22Rv1 (cell line): ENCODE data around the gene DOK3.

Experiments used
- ZFX ChIP-seq: fragments of 450-650 bp; IDR thresholded peaks from 2 replicates; pipeline ENCODE4 v1.6.1; 2017; ENCODE audit warnings: antibody characterized with exemption, borderline replicate concordance
- TF ChIP-seq, protein P1 (sequence below): fragments of 450-650 bp; IDR thresholded peaks from 2 replicates; pipeline ENCODE4 v1.5.1; 2017; ENCODE audit warnings: mild to moderate bottlenecking

DNA sequence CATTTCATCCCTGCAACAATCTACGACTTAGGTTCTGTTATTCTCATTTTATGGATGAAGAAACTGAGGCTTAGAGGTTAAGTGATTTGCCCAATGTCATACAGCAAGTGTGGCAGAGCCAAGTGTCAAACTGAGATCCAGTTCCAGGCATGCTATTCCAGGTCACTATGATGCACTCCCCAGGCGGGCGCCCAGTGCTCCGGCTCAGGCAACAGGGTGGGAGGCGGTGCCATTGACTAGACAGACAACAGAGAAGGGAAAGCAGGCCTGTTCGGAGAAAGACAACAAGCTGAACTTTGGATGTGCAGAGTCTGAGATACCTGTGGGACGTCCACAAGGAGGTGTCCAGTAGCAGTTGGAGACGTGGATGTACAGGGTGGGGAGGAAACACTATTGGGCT lies 18.0 kb upstream of the DOK3 start:
- TF ChIP-seq, protein P1, sequence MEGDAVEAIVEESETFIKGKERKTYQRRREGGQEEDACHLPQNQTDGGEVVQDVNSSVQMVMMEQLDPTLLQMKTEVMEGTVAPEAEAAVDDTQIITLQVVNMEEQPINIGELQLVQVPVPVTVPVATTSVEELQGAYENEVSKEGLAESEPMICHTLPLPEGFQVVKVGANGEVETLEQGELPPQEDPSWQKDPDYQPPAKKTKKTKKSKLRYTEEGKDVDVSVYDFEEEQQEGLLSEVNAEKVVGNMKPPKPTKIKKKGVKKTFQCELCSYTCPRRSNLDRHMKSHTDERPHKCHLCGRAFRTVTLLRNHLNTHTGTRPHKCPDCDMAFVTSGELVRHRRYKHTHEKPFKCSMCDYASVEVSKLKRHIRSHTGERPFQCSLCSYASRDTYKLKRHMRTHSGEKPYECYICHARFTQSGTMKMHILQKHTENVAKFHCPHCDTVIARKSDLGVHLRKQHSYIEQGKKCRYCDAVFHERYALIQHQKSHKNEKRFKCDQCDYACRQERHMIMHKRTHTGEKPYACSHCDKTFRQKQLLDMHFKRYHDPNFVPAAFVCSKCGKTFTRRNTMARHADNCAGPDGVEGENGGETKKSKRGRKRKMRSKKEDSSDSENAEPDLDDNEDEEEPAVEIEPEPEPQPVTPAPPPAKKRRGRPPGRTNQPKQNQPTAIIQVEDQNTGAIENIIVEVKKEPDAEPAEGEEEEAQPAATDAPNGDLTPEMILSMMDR: no peak
- no peak for TF ChIP-seq ZFX
